GM12872 (cell line): ENCODE measurements around the gene DGCR2.

Source experiments
- TF ChIP-seq, protein P1 (sequence below): IDR thresholded peaks from 3 replicates; pipeline ENCODE4 v1.5.1; 2011; ENCODE audit warnings: low read depth, mild to moderate bottlenecking, low read length, moderate library complexity; ENCODE audit not compliant: insufficient read depth

DGCR2 gene

DNA sequence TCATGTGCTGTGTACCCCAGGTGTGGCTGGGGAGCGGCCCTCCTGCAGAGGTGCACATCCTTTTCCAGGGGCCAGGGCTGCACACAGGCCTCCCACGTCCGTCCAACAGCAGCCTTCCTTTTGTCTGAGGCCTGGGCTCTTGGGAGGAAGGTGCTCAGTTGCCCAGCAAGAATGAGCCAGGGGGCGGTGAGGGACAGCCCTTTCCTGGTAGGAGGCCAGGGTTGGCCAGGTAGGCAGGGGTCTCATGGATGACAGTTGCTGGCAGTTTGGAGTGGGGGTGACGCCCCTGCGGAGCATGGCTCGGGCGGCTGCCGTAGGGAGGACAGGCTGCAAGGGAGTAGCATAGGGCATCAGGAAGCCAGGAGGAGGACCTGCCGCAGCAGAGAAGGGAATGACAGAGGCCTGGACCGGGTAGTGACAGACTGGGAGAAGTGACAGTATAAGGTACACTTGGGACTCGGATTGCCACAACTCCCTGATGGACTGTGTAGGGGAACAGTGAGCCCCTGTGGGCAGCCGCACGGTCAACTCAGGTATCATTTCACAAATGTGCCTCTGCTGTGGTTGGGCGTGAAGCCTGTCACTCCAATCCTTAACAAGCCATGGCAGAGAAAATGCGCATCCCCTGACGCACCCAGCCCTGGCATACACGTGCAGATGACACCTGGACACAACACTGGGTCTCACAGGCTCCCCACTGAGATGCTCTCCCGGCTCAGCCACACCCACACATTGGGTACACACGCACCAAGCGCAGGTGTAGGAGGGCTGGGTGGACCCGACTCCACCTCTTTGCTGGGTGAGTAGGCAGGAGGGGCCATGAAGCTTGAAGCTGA lies 79.7 kb downstream of the DGCR2 start:
- TF ChIP-seq, protein P1, sequence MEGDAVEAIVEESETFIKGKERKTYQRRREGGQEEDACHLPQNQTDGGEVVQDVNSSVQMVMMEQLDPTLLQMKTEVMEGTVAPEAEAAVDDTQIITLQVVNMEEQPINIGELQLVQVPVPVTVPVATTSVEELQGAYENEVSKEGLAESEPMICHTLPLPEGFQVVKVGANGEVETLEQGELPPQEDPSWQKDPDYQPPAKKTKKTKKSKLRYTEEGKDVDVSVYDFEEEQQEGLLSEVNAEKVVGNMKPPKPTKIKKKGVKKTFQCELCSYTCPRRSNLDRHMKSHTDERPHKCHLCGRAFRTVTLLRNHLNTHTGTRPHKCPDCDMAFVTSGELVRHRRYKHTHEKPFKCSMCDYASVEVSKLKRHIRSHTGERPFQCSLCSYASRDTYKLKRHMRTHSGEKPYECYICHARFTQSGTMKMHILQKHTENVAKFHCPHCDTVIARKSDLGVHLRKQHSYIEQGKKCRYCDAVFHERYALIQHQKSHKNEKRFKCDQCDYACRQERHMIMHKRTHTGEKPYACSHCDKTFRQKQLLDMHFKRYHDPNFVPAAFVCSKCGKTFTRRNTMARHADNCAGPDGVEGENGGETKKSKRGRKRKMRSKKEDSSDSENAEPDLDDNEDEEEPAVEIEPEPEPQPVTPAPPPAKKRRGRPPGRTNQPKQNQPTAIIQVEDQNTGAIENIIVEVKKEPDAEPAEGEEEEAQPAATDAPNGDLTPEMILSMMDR = no peak

DNA sequence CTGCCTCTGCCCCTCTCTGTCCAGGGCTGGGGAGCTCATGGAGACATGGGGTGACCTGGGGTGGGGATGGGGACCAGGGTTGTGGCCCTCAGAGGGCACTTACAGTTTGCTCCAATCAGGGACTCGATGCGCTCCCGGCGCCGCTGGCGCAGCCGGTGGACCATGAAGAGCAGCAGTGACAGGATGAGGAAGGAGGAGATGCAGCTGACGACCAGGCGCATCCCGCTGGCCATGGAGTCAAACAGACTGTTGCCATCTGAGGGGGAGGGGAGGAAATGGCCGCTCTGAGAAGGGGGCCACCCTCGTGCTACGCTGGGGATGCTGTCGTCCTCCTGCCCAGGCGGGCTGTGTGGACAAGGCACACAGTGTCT lies 80.5 kb downstream of the DGCR2 start:
- TF ChIP-seq, protein P1 = no peak

DNA sequence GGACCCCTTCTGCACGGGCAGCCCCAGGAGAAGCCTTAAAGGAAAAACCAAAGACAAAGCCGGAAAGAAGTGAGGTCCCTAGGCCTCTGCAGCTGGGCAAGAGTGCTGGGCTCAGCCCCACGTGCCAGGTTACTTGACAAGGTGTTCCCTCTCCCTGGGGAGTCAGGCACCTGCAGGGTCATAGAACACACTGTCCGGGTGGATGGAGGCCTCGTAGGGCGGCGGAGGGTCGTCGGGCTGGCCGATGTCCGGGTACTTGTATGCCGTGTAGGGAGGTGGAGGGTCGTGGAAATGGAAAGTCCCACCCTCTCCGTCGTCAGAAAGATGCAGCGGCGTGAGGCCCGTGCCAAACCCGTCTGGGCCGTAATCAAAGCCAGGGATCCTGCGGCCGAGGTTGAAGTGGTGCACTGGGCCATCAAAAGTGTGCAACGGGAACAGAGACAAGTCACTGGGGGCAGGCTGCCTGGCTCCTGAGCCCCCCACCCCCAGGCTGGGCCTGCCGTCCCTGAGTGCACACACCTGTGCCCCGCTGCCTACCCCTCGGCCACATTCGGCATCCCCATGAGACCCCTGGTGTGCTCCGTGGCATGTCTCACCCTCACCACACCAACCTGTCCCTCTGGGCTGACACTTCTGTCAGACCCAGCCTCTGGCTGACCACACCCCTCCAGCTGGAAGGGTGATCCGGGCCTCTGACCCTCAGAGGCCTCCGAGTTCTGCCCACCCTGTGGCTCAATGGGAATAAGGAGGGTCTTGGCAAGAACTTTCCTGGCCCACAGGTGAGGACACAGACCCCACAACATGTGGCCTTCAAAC lies 81.1 kb downstream of the DGCR2 start:
- TF ChIP-seq, protein P1 = no peak

DNA sequence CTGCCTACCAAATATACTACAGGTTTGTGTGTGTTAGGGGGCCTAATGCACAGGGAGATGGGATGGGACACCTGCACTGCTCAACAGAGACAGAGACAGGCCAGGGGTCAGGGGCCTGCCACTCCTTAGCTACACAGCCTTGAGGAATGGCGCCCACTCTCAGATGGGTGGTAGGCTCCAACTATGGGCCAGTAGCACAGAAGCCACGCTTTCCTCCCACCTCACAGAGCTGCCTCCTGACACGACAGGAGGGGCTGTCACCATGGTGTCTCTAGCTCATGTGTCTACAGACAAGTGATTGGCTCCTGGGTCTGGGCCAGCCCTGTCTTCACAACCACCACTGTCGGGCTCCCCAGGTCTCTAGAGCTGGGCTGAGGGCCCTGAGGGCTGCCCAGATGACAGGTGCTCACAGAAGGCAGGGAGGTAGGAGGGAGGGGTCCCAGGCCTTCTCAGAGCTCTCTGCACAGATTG lies 81.8 kb downstream of the DGCR2 start:
- TF ChIP-seq, protein P1 = no peak

DNA sequence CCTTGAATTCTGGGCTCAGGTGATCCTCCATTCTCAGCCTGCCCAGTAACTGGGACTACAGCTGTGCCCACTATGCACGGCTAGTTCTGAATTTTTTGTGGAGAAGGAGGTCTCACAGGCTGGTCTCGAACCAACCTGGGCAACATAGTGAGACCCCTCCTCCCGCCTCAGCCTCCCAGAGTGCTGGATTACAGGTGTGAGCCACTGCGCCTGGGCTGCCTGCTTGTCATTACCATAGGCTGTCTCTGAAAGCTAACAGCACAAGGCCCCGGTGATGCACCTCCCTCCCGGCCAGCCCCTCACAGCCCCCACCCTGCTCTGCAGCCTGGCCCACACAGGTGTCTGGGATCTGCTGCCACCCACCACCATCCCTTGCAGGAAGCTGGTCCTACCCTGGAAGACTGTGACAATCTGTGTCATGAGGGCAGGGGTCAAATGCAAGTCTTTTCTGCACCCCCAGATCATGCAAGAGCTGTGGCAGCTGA lies 82.4 kb downstream of the DGCR2 start:
- TF ChIP-seq, protein P1 = no peak

DNA sequence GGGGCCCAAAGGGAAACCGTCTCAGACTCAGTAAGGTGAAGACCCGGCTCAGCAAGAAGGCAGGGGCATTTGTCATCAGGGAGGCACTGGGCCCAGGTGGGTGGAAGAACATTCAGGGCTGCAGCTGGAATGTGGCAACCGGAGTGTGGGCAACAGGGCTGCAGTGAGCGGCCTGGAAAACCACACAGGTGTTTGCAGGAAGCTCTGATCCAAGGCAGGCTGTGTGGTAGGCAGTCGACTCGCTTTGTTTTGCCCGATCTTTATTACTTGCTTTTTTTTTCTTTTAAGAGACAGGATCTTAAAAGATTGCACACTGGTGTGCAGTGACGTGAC lies 82.8 kb downstream of the DGCR2 start:
- TF ChIP-seq, protein P1 = no peak

DNA sequence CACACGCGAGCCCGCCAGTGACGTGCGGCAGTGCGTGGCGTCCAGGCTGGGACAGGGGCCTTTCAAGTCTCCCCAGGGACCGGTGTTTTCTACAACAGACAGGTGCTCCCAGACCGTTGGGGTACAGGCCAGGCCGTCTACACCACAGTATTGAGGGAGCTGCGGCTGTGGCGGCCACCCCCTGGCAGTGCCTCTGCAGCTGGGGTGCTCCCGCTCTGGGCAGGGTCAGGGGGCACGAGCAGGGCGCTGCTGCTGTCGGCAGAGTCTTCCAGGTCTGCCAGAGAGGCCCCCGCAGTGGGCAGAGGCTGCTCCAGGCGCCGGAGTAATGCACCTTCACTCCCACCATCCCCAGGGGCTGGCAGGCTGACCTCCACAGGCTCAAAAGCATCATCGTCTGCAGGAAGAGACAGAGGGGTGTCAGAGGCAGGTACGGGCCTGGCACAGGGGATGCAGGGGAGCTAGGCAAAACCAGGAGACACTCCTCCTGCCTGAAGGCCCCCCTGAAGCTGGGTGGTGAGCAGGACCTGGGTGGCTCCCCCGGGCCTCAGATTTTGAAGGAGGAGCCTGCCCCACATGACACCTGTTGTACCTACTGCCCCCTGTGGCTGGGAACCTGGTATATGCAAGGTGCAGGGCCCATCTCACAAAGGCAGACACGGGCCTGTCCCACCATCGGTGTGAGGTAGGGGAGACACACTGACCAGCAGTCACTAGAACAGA lies 83.3 kb downstream of the DGCR2 start:
- TF ChIP-seq, protein P1 = no peak
